K562 (cell line): Measurements from ENCODE around the gene DOK4. TPM values are rescaled to one million over a fixed set of nuclear protein-coding genes. Genes with fewer than 3 reads are reported as not detected.

Experiments used
- ATAC-seq: fragments of 200-7000 bp; cut with Tn5 transposase; 3 replicates; pipeline ENCODE4 v1.9.1; 2020; ENCODE audit warnings: moderate library complexity
- BruUV-seq: library from RNA; stranded (reverse); fragments of 400-500 nt; replicated peaks from 2 replicates; lab custom pipeline; 2021; lab: Mats Ljungman, UMichigan
- CTCF ChIA-PET: fragments of 300-600 bp; formaldehyde crosslinking; extraction: SDS; loops from one replicate; lab custom pipeline; 2021; ENCODE audit warnings: low intra/inter-chr PET ratio; lab: Yijun Ruan, JAX
- POLR2A ChIA-PET: fragments of 300-600, 350-650 bp; sonication (Branson Sonifier 250); formaldehyde crosslinking; extraction: SDS; loops from one replicate; lab custom pipeline; 2021; ENCODE audit warnings: antibody characterized with exemption, inconsistent platforms; lab: Yijun Ruan, JAX
- DNase-seq, 4 experiments: peaks; one replicate each; pipeline versions ENCODE4 v3.0.0 to v3.0.0-alpha.2; 2011 to 2018; ENCODE audit warnings: low spot score in 3 of 4, mixed read lengths in 3 of 4; ENCODE audit errors: extremely low read depth in 1 of 4
- FAIRE-seq: peaks from 2 replicates; lab custom pipeline; 2011; peaks lifted over from hg19 to GRCh38; lab: Jason Lieb, UNC
- H2AFZ ChIP-seq: 2 replicates; pipeline ENCODE4 v1.6.0; 2011; ENCODE audit warnings: low read depth, low read length, control low read depth, inconsistent platforms
- H3K27ac ChIP-seq: fragments of 200-600 bp; 3 replicates; pipeline ENCODE4 v1.8.0; 2011; ENCODE audit warnings: low read depth, mild to moderate bottlenecking, control low read depth, inconsistent platforms, low read length, moderate library complexity, mixed read lengths; ENCODE audit errors: extremely low read depth
- H3K27me3 ChIP-seq, 2 experiments: fragments of 300-600 bp in 1 of 2; 2 replicates in 1 of 2; 3 replicates in 1 of 2; pipeline versions ENCODE4 v1.6.0 to v1.8.0; 2011; ENCODE audit warnings: inconsistent platforms in 2 of 2, low read length in 2 of 2, mild to moderate bottlenecking in 1 of 2, mixed read lengths in 1 of 2, moderate library complexity in 1 of 2; ENCODE audit not compliant: control insufficient read depth in 2 of 2, insufficient read depth in 2 of 2
- H3K36me3 ChIP-seq: fragments of 300-600 bp; 3 replicates; pipeline ENCODE4 v1.8.0; 2011; ENCODE audit warnings: mild to moderate bottlenecking, low read length, inconsistent platforms; ENCODE audit not compliant: control insufficient read depth, insufficient read depth
- H3K4me1 ChIP-seq, 2 experiments: fragments of 200-600 bp in 1 of 2; replicated peaks in 1 of 2; 2 replicates in 1 of 2; 3 replicates in 1 of 2; pipeline versions ENCODE4 v1.5.1 to v1.8.0; 2011; ENCODE audit warnings: inconsistent platforms in 2 of 2, low read length in 2 of 2, mild to moderate bottlenecking in 1 of 2, mixed read lengths in 1 of 2, moderate library complexity in 1 of 2; ENCODE audit not compliant: control insufficient read depth in 2 of 2, insufficient read depth in 2 of 2
- H3K4me2 ChIP-seq: 2 replicates; pipeline ENCODE4 v1.6.1; 2011; ENCODE audit warnings: low read length, control low read depth, inconsistent platforms, mixed read lengths; ENCODE audit not compliant: insufficient read depth
- H3K4me3 ChIP-seq: fragments of 200-600 bp; sonication (generic), shearing (Covaris generic); 2 replicates; pipeline ENCODE4 v1.5.1; 2016; ENCODE audit warnings: control low read depth, inconsistent platforms
- H3K79me2 ChIP-seq: fragments of 200-600 bp; 3 replicates; pipeline ENCODE4 v1.8.0; 2011; ENCODE audit warnings: low read length, inconsistent platforms; ENCODE audit not compliant: control insufficient read depth, insufficient read depth
- H3K9ac ChIP-seq, 2 experiments: 2 replicates each; pipeline versions ENCODE4 v1.6.0 to v1.6.1; 2011; ENCODE audit warnings: low read depth in 2 of 2, low read length in 2 of 2, control low read depth in 1 of 2, inconsistent platforms in 1 of 2, mild to moderate bottlenecking in 1 of 2, mixed read lengths in 1 of 2; ENCODE audit not compliant: insufficient read depth in 1 of 2
- H3K9me1 ChIP-seq: one replicate; pipeline ENCODE4 v1.6.0; 2011; ENCODE audit warnings: inconsistent platforms, mild to moderate bottlenecking, low read length, moderate library complexity; ENCODE audit not compliant: control insufficient read depth, insufficient read depth
- H3K9me3 ChIP-seq: replicated peaks from 2 replicates; pipeline ENCODE4 v1.5.1; 2011; ENCODE audit warnings: low read depth, low read length, inconsistent platforms; ENCODE audit not compliant: control insufficient read depth, insufficient read depth
- H4K20me1 ChIP-seq: replicated peaks from 2 replicates; pipeline ENCODE4 v1.6.1; 2011; ENCODE audit warnings: low read length, inconsistent platforms, mixed read lengths; ENCODE audit not compliant: control insufficient read depth, insufficient read depth
- BMI1 ChIP-seq: fragments of 150-350 bp; IDR thresholded peaks from 2 replicates; pipeline ENCODE4 v1.6.1; 2014; ENCODE audit warnings: low read length
- BRD4 ChIP-seq: fragments of 200-600 bp; sonication (generic); IDR thresholded peaks from 2 replicates; pipeline ENCODE4 v1.6.1; 2017; ENCODE audit warnings: inconsistent platforms
- FOXP4 ChIP-seq: sonication (generic); formaldehyde crosslinking; IDR thresholded peaks from 2 replicates; pipeline ENCODE4 v1.8.0; 2022; ENCODE audit warnings: mild to moderate bottlenecking, missing genetic modification reagents, borderline replicate concordance
- HDAC3 ChIP-seq: fragments of 450-650 bp; IDR thresholded peaks from 2 replicates; pipeline ENCODE4 v1.6.1; 2018; ENCODE audit warnings: borderline replicate concordance, mild to moderate bottlenecking, moderate library complexity; ENCODE audit not compliant: partially characterized antibody
- PHF20 ChIP-seq: fragments of 450-650 bp; IDR thresholded peaks from 2 replicates; pipeline ENCODE4 v1.6.1; 2018; ENCODE audit not compliant: partially characterized antibody
- PHTF2 ChIP-seq: fragments of 250-450 bp; sonication (Bioruptor Pico); IDR thresholded peaks from 2 replicates; pipeline ENCODE4 v1.5.0; 2021; ENCODE audit warnings: mild to moderate bottlenecking
- PURB ChIP-seq: sonication (generic); formaldehyde crosslinking; IDR thresholded peaks from 2 replicates; pipeline ENCODE4 v1.9.0; 2021; ENCODE audit warnings: low read depth, mild to moderate bottlenecking, missing genetic modification reagents
- ZKSCAN1 ChIP-seq: fragments of 150-350 bp; IDR thresholded peaks from 2 replicates; pipeline ENCODE4 v1.6.1; 2016; ENCODE audit warnings: low read depth, low read length
- ZNF384 ChIP-seq: IDR thresholded peaks from 2 replicates; pipeline ENCODE4 v1.6.1; 2012; ENCODE audit warnings: low read depth, low read length, improper control_type of control experiment
- WGBS: fragments of 100-300 bp; shearing (Covaris generic); methylation state at CpG from one replicate; pipeline ENCODE4 v1.1.6; 2016; ENCODE audit warnings: low coverage, mixed read lengths; ENCODE audit not compliant: insufficient coverage; ENCODE audit errors: missing lambda C conversion rate; 5-methylcytosine and 5-hydroxymethylcytosine counted together
- in situ Hi-C: fragments of 300-500 bp; cut with MboI; formaldehyde crosslinking; loops from 4 replicates; pipeline ENCODE4 v1.15.0; 2018; ENCODE audit warnings: inconsistent platforms, mixed read lengths
- intact Hi-C: fragments of 100-400 bp; cut with micrococcal nuclease; formaldehyde crosslinking; loops from 2 replicates; pipeline ENCODE4 v1.14.2; 2022
- polyA plus RNA-seq, 8 experiments: library from polyadenylated mRNA; depleted of rRNA in 4 of 8; stranded (reverse) in 5 of 8; unstranded in 3 of 8; fragments of >200 nt; fragmentation: Nextera tagmentation in 2 of 8; fragmentation: Illumina TruSeq in 1 of 8; extraction: Ambion mirVana in 2 of 8; extraction: Trizol in 1 of 8; gene quantifications; 2 replicates each; pipeline versions ENCODE4 v1.2.1 to v1.2.3, GENCODE V29; 2011 to 2014; ENCODE audit warnings: inconsistent platforms in 1 of 8, missing spikeins in 1 of 8
- total RNA-seq, 7 experiments: library from RNA; depleted of rRNA in 6 of 7; stranded (reverse); fragments of >200 nt in 6 of 7; fragmentation: Illumina TruSeq in 2 of 7; extraction: Trizol in 2 of 7; gene quantifications; 2 replicates each; pipeline versions ENCODE4 v1.2.1 to v1.2.3, GENCODE V29; 2011 to 2021; ENCODE audit warnings: low replicate concordance in 1 of 7
- TF ChIP-seq, protein P1 (sequence below), 2 experiments: fragments of 450-650 bp in 1 of 2; IDR thresholded peaks; 2 replicates each; pipeline ENCODE4 v1.6.1; 2011 to 2017; ENCODE audit warnings: low read depth in 2 of 2, antibody characterized with exemption in 1 of 2, borderline replicate concordance in 1 of 2, low read length in 1 of 2, mild to moderate bottlenecking in 1 of 2, mixed read lengths in 1 of 2; ENCODE audit not compliant: control insufficient read depth in 1 of 2
- TF ChIP-seq, protein P2 (sequence below): sonication (generic); formaldehyde crosslinking; IDR thresholded peaks from 2 replicates; pipeline ENCODE4 v1.8.0; 2023; ENCODE audit warnings: missing genetic modification reagents, mild to moderate bottlenecking, borderline replicate concordance

Gene DOK4
- total and polyA plus RNA-seq, 9 of the 15 experiments (the other 6 are each of a cell fraction or from before 2014, with no cell fraction given): 0.10 to 14.4 (median 8.3) TPM

- Histone ChIP-seq H3K36me3 (no peaks in the 10 kb centered on the region), H4K20me1 (no peaks in the 10 kb centered on the region), H3K4me3 (no peak overlapping the region), H3K9ac (no peak overlapping the region), H3K27me3 (peaks cover 0 to 31% of the 10 kb centered on the region in 2 experiments; a peak in 3 of 5 replicates), H3K9me1 (no peaks in the 10 kb centered on the region), H3K79me2 (no peaks in the 10 kb centered on the region), H2AFZ (no peak overlapping the region), H3K9me3 (no peaks in the 10 kb centered on the region), H3K4me2 (no peak overlapping the region), H3K4me1 (peaks cover 8 to 10% of the 10 kb centered on the region in 2 experiments; a peak in 4 of 5 replicates), H3K27ac (no peak overlapping the region)
- intact Hi-C loops: no loop called here
- DNase-seq: no peak
- FAIRE-seq: no peak
- TF ChIP-seq, protein P1, sequence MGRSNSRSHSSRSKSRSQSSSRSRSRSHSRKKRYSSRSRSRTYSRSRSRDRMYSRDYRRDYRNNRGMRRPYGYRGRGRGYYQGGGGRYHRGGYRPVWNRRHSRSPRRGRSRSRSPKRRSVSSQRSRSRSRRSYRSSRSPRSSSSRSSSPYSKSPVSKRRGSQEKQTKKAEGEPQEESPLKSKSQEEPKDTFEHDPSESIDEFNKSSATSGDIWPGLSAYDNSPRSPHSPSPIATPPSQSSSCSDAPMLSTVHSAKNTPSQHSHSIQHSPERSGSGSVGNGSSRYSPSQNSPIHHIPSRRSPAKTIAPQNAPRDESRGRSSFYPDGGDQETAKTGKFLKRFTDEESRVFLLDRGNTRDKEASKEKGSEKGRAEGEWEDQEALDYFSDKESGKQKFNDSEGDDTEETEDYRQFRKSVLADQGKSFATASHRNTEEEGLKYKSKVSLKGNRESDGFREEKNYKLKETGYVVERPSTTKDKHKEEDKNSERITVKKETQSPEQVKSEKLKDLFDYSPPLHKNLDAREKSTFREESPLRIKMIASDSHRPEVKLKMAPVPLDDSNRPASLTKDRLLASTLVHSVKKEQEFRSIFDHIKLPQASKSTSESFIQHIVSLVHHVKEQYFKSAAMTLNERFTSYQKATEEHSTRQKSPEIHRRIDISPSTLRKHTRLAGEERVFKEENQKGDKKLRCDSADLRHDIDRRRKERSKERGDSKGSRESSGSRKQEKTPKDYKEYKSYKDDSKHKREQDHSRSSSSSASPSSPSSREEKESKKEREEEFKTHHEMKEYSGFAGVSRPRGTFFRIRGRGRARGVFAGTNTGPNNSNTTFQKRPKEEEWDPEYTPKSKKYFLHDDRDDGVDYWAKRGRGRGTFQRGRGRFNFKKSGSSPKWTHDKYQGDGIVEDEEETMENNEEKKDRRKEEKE (IDR thresholded peaks at IDR 0.05; ENCODE audit: borderline replicate concordance in 1 of 2, control insufficient read depth in 1 of 2, low read depth in 2 of 2, low read length in 1 of 2): no peak
- TF ChIP-seq BRD4: no peak
- no peak for TF ChIP-seq PHTF2 (CRISPR knock-in tag)
- TF ChIP-seq FOXP4 (CRISPR knock-in tag): no peak
- TF ChIP-seq BMI1: no peak
- TF ChIP-seq PHF20: no peak
- TF ChIP-seq, protein P2, sequence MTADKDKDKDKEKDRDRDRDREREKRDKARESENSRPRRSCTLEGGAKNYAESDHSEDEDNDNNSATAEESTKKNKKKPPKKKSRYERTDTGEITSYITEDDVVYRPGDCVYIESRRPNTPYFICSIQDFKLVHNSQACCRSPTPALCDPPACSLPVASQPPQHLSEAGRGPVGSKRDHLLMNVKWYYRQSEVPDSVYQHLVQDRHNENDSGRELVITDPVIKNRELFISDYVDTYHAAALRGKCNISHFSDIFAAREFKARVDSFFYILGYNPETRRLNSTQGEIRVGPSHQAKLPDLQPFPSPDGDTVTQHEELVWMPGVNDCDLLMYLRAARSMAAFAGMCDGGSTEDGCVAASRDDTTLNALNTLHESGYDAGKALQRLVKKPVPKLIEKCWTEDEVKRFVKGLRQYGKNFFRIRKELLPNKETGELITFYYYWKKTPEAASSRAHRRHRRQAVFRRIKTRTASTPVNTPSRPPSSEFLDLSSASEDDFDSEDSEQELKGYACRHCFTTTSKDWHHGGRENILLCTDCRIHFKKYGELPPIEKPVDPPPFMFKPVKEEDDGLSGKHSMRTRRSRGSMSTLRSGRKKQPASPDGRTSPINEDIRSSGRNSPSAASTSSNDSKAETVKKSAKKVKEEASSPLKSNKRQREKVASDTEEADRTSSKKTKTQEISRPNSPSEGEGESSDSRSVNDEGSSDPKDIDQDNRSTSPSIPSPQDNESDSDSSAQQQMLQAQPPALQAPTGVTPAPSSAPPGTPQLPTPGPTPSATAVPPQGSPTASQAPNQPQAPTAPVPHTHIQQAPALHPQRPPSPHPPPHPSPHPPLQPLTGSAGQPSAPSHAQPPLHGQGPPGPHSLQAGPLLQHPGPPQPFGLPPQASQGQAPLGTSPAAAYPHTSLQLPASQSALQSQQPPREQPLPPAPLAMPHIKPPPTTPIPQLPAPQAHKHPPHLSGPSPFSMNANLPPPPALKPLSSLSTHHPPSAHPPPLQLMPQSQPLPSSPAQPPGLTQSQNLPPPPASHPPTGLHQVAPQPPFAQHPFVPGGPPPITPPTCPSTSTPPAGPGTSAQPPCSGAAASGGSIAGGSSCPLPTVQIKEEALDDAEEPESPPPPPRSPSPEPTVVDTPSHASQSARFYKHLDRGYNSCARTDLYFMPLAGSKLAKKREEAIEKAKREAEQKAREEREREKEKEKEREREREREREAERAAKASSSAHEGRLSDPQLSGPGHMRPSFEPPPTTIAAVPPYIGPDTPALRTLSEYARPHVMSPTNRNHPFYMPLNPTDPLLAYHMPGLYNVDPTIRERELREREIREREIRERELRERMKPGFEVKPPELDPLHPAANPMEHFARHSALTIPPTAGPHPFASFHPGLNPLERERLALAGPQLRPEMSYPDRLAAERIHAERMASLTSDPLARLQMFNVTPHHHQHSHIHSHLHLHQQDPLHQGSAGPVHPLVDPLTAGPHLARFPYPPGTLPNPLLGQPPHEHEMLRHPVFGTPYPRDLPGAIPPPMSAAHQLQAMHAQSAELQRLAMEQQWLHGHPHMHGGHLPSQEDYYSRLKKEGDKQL (CRISPR knock-in tag): no peak
- no peak for TF ChIP-seq ZKSCAN1
- TF ChIP-seq HDAC3: no peak
- no peak for TF ChIP-seq PURB
- no peak for TF ChIP-seq ZNF384
- ChIA-PET CTCF (no interaction called here), POLR2A (interaction anchor here (1.0 kb wide), 1 partner anchor 11 kb away, joined by 3 read pairs; no protein-coding TSS in a partner anchor)
- BruUV-seq: no TSS peak
- in situ Hi-C loops: no loop called here
- 15% methylated on average over 5 of the region's 6 CpGs for WGBS
- no peak for ATAC-seq
Measured at GRCh38 chr16:57504001-57504400, 17.7 kb upstream of the DOK4 start.
